GM12878 (cell line): ENCODE data around the gene PAX2. TPM values are rescaled to one million over a fixed set of nuclear protein-coding genes. Genes with fewer than 3 reads are reported as not detected.

Experiments
- ATAC-seq: fragments of 200-7000 bp; cut with Tn5 transposase; 3 replicates; pipeline ENCODE4 v1.9.1; 2020; ENCODE audit warnings: mild to moderate bottlenecking, moderate library complexity
- BruUV-seq: library from RNA; stranded (reverse); fragments of 400-500 nt; replicated peaks from 2 replicates; lab custom pipeline; 2021; lab: Mats Ljungman, UMichigan
- CTCF ChIA-PET: fragments of 300-600 bp; sonication (Branson Sonifier 250); formaldehyde crosslinking; extraction: SDS; loops from one replicate; lab custom pipeline; 2021; ENCODE audit warnings: inconsistent platforms; lab: Yijun Ruan, JAX
- POLR2A ChIA-PET: fragments of 350-600 bp; formaldehyde crosslinking; extraction: SDS; loops from one replicate; lab custom pipeline; 2021; ENCODE audit warnings: inconsistent platforms; lab: Charles Lee
- RAD21 ChIA-PET: fragments of 300-600 bp; sonication (Branson Sonifier 250); formaldehyde crosslinking; loops from one replicate; lab custom pipeline; 2023; ENCODE audit warnings: antibody characterized with exemption; ENCODE audit not compliant: unreplicated experiment; lab: Charles Lee
- SMC1A ChIA-PET: fragments of 300-600 bp; sonication (Branson Sonifier 250); formaldehyde crosslinking; loops from one replicate; lab custom pipeline; 2023; ENCODE audit not compliant: unreplicated experiment, uncharacterized antibody; lab: Charles Lee
- DNase-seq: peaks from one replicate; pipeline ENCODE4 v3.0.0-alpha.2; 2011; ENCODE audit warnings: low read depth, low spot score
- FAIRE-seq: peaks from 3 replicates; lab custom pipeline; 2011; peaks lifted over from hg19 to GRCh38; lab: Jason Lieb, UNC
- H2AFZ ChIP-seq: 2 replicates; pipeline ENCODE4 v1.6.0; 2011; ENCODE audit warnings: low read depth, low read length, control low read depth; ENCODE audit not compliant: control insufficient read depth
- H3K27ac ChIP-seq: 2 replicates; pipeline ENCODE4 v1.5.1; 2011; ENCODE audit warnings: control low read depth; ENCODE audit not compliant: control insufficient read depth, insufficient read depth
- H3K27me3 ChIP-seq, 2 experiments: replicated peaks in 1 of 2; 2 replicates each; pipeline versions ENCODE4 v1.6.0 to v1.6.1; 2011; ENCODE audit warnings: low read length in 1 of 2; ENCODE audit not compliant: control insufficient read depth in 2 of 2, insufficient read depth in 2 of 2
- H3K36me3 ChIP-seq, 2 experiments: 2 replicates each; pipeline ENCODE4 v1.5.1; 2011; ENCODE audit warnings: low read length in 1 of 2; ENCODE audit not compliant: control insufficient read depth in 2 of 2, insufficient read depth in 2 of 2
- H3K4me1 ChIP-seq: 2 replicates; pipeline ENCODE4 v1.6.1; 2011; ENCODE audit warnings: mild to moderate bottlenecking, low read length, moderate library complexity, mixed read lengths; ENCODE audit not compliant: control insufficient read depth, insufficient read depth
- H3K4me2 ChIP-seq: 2 replicates; pipeline ENCODE4 v1.6.0; 2011; ENCODE audit warnings: control low read depth; ENCODE audit not compliant: control insufficient read depth, insufficient read depth
- H3K4me3 ChIP-seq: fragments of 200-600 bp; sonication (generic); 2 replicates; pipeline ENCODE4 v1.5.1; 2016
- H3K79me2 ChIP-seq: 2 replicates; pipeline ENCODE4 v1.6.0; 2011; ENCODE audit warnings: low read length; ENCODE audit not compliant: control insufficient read depth, insufficient read depth
- H3K9ac ChIP-seq: 2 replicates; pipeline ENCODE4 v1.8.0; 2011; ENCODE audit warnings: low read length, control low read depth, mixed read lengths; ENCODE audit not compliant: control insufficient read depth, insufficient read depth
- H3K9me3 ChIP-seq: replicated peaks from 3 replicates; pipeline ENCODE4 v1.5.1; 2011; ENCODE audit warnings: mild to moderate bottlenecking, low read length; ENCODE audit not compliant: control insufficient read depth, insufficient read depth
- H4K20me1 ChIP-seq: 2 replicates; pipeline ENCODE4 v1.6.0; 2011; ENCODE audit not compliant: control insufficient read depth, insufficient read depth
- ETV6 ChIP-seq, 2 experiments: fragments of 450-650 bp in 1 of 2; IDR thresholded peaks in 1 of 2; conservative IDR thresholded peaks in 1 of 2; 2 replicates each; pipeline ENCODE4 v1.6.1; 2014; ENCODE audit warnings: antibody characterized with exemption in 1 of 2, borderline replicate concordance in 1 of 2, low read depth in 1 of 2, mild to moderate bottlenecking in 1 of 2, moderate library complexity in 1 of 2
- FOXK2 ChIP-seq: fragments of 450-650 bp; IDR thresholded peaks from 2 replicates; pipeline ENCODE4 v1.6.1; 2017; ENCODE audit warnings: mild to moderate bottlenecking, moderate library complexity
- HDAC2 ChIP-seq: fragments of 200-600 bp; sonication (generic); IDR thresholded peaks from 2 replicates; pipeline ENCODE4 v1.6.1; 2017
- KAT2A ChIP-seq: conservative IDR thresholded peaks from 2 replicates; pipeline ENCODE4 v1.6.1; 2011; ENCODE audit warnings: low read depth, low read length; ENCODE audit not compliant: control insufficient read depth
- MXI1 ChIP-seq: fragments of 150-350 bp; IDR thresholded peaks from 2 replicates; pipeline ENCODE4 v1.6.1; 2011; ENCODE audit warnings: low read depth, mild to moderate bottlenecking, inconsistent platforms, low read length, improper control_type of control experiment
- NFYA ChIP-seq: IDR thresholded peaks from 2 replicates; pipeline ENCODE4 v1.6.1; 2011; ENCODE audit warnings: low read depth, mild to moderate bottlenecking, low read length, improper control_type of control experiment, borderline replicate concordance
- SMC3 ChIP-seq: IDR thresholded peaks from 2 replicates; pipeline ENCODE4 v1.6.1; 2011; ENCODE audit warnings: low read length, improper control_type of control experiment, borderline replicate concordance
- SREBF1 ChIP-seq: IDR thresholded peaks from 2 replicates; pipeline ENCODE4 v1.6.1; 2012; ENCODE audit warnings: mild to moderate bottlenecking, low read length
- STAT3 ChIP-seq: IDR thresholded peaks from 2 replicates; pipeline ENCODE4 v1.6.1; 2011; ENCODE audit warnings: low read depth, low read length, improper control_type of control experiment
- TBL1XR1 ChIP-seq: IDR thresholded peaks from 2 replicates; pipeline ENCODE4 v1.6.1; 2012; ENCODE audit warnings: low read depth, low read length, improper control_type of control experiment
- WGBS: methylation state at CpG from one replicate; pipeline ENCODE4 v1.1.6; 2016; ENCODE audit warnings: low lambda C conversion rate; ENCODE audit not compliant: insufficient replicate concordance, insufficient coverage; ENCODE audit errors: missing lambda C conversion rate; 5-methylcytosine and 5-hydroxymethylcytosine counted together
- in situ Hi-C: fragments of 300-500 bp; cut with MboI; formaldehyde crosslinking; loops from 9 replicates; pipeline ENCODE4 v1.14.3; 2018; ENCODE audit warnings: mixed read lengths
- intact Hi-C: fragments of 100-400 bp; cut with micrococcal nuclease; formaldehyde crosslinking; loops from one replicate; pipeline ENCODE4 v1.14.2; 2022; ENCODE audit not compliant: unreplicated experiment
- polyA plus RNA-seq, 11 experiments: library from polyadenylated mRNA; depleted of rRNA in 4 of 11; unstranded in 6 of 11; stranded (reverse) in 5 of 11; fragments of >200 nt; fragmentation: Nextera tagmentation in 4 of 11; fragmentation: Illumina TruSeq in 1 of 11; extraction: Ambion mirVana in 4 of 11; extraction: Trizol in 1 of 11; gene quantifications; 1 replicate in 1 of 11; 2 replicates in 10 of 11; pipeline versions ENCODE4 v1.2.1 to v1.2.3, GENCODE V29; 2011 to 2016; ENCODE audit warnings: inconsistent platforms in 2 of 11, missing spikeins in 2 of 11, low read depth in 1 of 11
- total RNA-seq, 4 experiments: library from RNA; depleted of rRNA in 3 of 4; stranded (reverse); fragments of >200 nt in 3 of 4; fragmentation: Illumina TruSeq in 1 of 4; extraction: Trizol in 1 of 4; gene quantifications; 2 replicates each; pipeline versions ENCODE4 v1.2.1 to v1.2.3, GENCODE V29; 2013 to 2021
- TF ChIP-seq, protein P1 (sequence below), 3 experiments: IDR thresholded peaks in 2 of 3; conservative IDR thresholded peaks in 1 of 3; 2 replicates each; pipeline ENCODE4 v1.5.1; 2011; ENCODE audit warnings: low read depth in 3 of 3, low read length in 3 of 3, mild to moderate bottlenecking in 3 of 3, control low read depth in 2 of 3, moderate library complexity in 2 of 3, inconsistent platforms in 1 of 3, mixed read lengths in 1 of 3; ENCODE audit not compliant: control insufficient read depth in 2 of 3, insufficient read depth in 1 of 3; ENCODE audit errors: extremely low read depth in 1 of 3
- TF ChIP-seq, protein P2 (sequence below): fragments of 450-650 bp; IDR thresholded peaks from 2 replicates; pipeline ENCODE4 v1.6.1; 2017; ENCODE audit warnings: low read depth, mild to moderate bottlenecking, moderate library complexity

PAX2 gene
- total and polyA plus RNA-seq, 10 of the 15 experiments (the other 5 are each of a cell fraction or from before 2014, with no cell fraction given) = not detected

DNA sequence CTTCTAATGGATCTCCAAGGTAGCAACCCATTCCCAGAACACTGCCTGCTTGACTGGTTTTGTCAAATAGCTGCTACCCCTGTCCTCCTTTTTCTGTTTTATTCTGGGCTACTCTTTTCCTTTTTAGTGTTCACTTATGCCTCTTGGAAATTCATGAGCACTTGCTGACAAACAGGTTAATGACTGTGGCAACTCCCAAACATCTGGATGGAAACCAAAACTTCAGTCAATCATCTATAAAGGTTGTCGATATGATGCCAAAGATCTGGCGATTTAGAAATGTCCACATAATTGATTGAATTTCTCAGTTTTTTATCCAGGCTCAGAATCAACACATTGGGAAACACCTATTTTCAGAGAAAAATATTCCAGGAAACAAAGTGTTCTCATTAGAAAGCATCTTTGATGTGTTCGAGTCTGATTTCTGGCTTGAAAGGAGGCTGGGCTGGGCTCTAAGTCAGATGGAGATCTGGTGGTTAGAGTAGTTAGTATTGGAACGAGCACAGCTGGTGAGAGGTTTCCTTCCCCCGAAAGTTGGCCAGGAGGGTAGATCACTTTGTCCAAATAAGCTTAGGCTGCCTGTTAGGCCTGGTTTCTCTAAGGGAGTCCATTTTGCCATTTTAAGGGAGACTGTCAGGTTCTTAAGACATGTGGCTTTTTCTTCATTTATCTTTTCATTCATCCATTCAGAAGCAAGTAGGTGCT, 17.8 kb downstream of the PAX2 start:
- DNase-seq = no peak
- Histone ChIP-seq H4K20me1 (no peaks in the 10 kb centered on the region), H2AFZ (no peak overlapping the region), H3K36me3 (no peaks in the 10 kb centered on the region), H3K9me3 (no peaks in the 10 kb centered on the region), H3K4me1 (no peaks in the 10 kb centered on the region), H3K27me3 (peaks cover 7 to 11% of the 10 kb centered on the region in 2 experiments; a peak in 3 of 4 replicates), H3K79me2 (no peaks in the 10 kb centered on the region), H3K27ac (no peak overlapping the region), H3K4me3 (no peak overlapping the region), H3K9ac (no peak overlapping the region), H3K4me2 (no peak overlapping the region)
- TF ChIP-seq KAT2A (no peak), SMC3 (no peak), NFYA (no peak), MXI1 (no peak), TBL1XR1 (no peak), SREBF1 (no peak)
- WGBS = 27% methylated on average over 5 of the region's 5 CpGs
- no peak for ATAC-seq
- SMC1A ChIA-PET = interaction anchor here (1.3 kb wide), 1 partner anchor 20 kb away, joined by 3 read pairs; no protein-coding TSS in a partner anchor
- CTCF ChIA-PET = no interaction called here
- no TSS peak for BruUV-seq
- in situ Hi-C loops = no loop called here
- FAIRE-seq = no peak
- POLR2A ChIA-PET = no interaction called here
- RAD21 ChIA-PET = no interaction called here
- intact Hi-C loops = no loop called here

DNA sequence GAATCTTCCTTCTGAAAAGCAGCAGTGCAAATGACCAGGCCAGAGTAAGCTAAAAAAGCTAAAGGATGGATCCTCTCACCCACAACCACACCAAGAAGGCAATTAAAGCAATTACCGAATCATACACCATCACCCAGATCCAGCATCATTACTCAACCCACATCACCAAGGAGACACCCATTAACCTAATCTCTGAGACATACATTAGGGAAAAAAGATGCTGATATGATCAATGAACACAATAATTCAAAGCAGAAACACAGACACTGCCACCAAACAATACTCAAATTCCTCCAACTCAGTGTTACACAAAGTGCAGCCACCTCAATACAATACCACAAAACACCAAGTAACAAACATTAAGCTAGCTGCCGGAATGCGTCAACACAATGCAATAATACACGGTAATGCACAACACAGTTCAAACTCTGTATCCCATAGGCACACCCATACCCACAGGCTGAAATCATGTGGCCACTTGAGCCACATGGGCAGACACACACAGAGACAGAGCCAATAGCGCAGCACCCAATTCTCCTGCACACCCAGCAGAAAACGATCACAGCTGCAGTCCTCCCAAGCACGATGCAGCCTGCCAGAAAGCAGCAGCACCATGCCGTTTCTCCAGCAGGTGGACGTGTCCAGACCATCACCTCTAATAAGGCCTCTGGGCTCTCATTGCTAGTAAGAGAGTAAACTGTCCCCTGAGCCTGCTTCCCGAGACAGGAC, 21.5 kb downstream of the PAX2 start:
- no TSS peak for BruUV-seq
- ChIA-PET CTCF (interaction anchor here (1.8 to 2.3 kb wide), 2 partner anchors 12 to 23 kb away, joined by 4 to 6 read pairs; no protein-coding TSS in a partner anchor), SMC1A (no interaction called here), RAD21 (no interaction called here), POLR2A (no interaction called here)
- in situ Hi-C loops (no loop called here), intact Hi-C loops (no loop called here)
- no peaks in the 10 kb centered on the region for H3K9me3 ChIP-seq
- no peak overlapping the region for H3K4me2 ChIP-seq
- no peak overlapping the region for H3K9ac ChIP-seq
- FAIRE-seq = no peak
- 54% methylated on average over 10 of the region's 10 CpGs for WGBS
- TF ChIP-seq, protein P1, sequence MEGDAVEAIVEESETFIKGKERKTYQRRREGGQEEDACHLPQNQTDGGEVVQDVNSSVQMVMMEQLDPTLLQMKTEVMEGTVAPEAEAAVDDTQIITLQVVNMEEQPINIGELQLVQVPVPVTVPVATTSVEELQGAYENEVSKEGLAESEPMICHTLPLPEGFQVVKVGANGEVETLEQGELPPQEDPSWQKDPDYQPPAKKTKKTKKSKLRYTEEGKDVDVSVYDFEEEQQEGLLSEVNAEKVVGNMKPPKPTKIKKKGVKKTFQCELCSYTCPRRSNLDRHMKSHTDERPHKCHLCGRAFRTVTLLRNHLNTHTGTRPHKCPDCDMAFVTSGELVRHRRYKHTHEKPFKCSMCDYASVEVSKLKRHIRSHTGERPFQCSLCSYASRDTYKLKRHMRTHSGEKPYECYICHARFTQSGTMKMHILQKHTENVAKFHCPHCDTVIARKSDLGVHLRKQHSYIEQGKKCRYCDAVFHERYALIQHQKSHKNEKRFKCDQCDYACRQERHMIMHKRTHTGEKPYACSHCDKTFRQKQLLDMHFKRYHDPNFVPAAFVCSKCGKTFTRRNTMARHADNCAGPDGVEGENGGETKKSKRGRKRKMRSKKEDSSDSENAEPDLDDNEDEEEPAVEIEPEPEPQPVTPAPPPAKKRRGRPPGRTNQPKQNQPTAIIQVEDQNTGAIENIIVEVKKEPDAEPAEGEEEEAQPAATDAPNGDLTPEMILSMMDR (IDR thresholded peaks at IDR 0.05 in 2 of 3, conservative IDR thresholded peaks at IDR 0.05 in 1 of 3; ENCODE audit: control insufficient read depth in 2 of 3, extremely low read depth in 1 of 3, insufficient read depth in 1 of 3, low read depth in 3 of 3, low read length in 3 of 3) = no peak
- TF ChIP-seq HDAC2 = no peak
- TF ChIP-seq, protein P2, sequence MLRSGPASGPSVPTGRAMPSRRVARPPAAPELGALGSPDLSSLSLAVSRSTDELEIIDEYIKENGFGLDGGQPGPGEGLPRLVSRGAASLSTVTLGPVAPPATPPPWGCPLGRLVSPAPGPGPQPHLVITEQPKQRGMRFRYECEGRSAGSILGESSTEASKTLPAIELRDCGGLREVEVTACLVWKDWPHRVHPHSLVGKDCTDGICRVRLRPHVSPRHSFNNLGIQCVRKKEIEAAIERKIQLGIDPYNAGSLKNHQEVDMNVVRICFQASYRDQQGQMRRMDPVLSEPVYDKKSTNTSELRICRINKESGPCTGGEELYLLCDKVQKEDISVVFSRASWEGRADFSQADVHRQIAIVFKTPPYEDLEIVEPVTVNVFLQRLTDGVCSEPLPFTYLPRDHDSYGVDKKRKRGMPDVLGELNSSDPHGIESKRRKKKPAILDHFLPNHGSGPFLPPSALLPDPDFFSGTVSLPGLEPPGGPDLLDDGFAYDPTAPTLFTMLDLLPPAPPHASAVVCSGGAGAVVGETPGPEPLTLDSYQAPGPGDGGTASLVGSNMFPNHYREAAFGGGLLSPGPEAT = no peak
- no peak for TF ChIP-seq ETV6 (conservative IDR thresholded peaks at IDR 0.05 in 1 of 2, IDR thresholded peaks at IDR 0.05 in 1 of 2; ENCODE audit: borderline replicate concordance in 1 of 2, low read depth in 1 of 2)
- no peak for TF ChIP-seq FOXK2
- no peak for TF ChIP-seq STAT3
- no peaks in the 10 kb centered on the region for H3K79me2 ChIP-seq
- H3K4me3 ChIP-seq = no peak overlapping the region
- no peak for ATAC-seq
- no peak overlapping the region for H2AFZ ChIP-seq
- no peaks in the 10 kb centered on the region for H3K36me3 ChIP-seq
- H4K20me1 ChIP-seq = no peaks in the 10 kb centered on the region
- DNase-seq = no peak
- H3K4me1 ChIP-seq = no peaks in the 10 kb centered on the region
- H3K27ac ChIP-seq = no peak overlapping the region
- peaks cover 3 to 7% of the 10 kb centered on the region in 2 experiments; a peak in 2 of 4 replicates for H3K27me3 ChIP-seq
